ENCODE data around the gene SPACA1.

Gene SPACA1

GRCh38 chr6:88111991-88112390 is 64.3 kb downstream of the SPACA1 start (continued):
- TF ChIP-seq ZNF26 (tag by site-specific recombination; IDR thresholded peaks at IDR 0.05) (no peak), ZBTB44 (tag by site-specific recombination; IDR thresholded peaks at IDR 0.05) (no peak), ZNF561 (tag by site-specific recombination; IDR thresholded peaks at IDR 0.05; ENCODE audit: borderline replicate concordance) (no peak), SCRT1 (tag by site-specific recombination; IDR thresholded peaks at IDR 0.05; ENCODE audit: borderline replicate concordance) (no peak), ZBTB21 (tag by site-specific recombination; IDR thresholded peaks at IDR 0.05) (no peak), PRDM6 (tag by site-specific recombination; IDR thresholded peaks at IDR 0.05) (no peak), ZNF621 (tag by site-specific recombination; IDR thresholded peaks at IDR 0.05) (no peak), ZNF510 (tag by site-specific recombination; IDR thresholded peaks at IDR 0.05; ENCODE audit: insufficient replicate concordance) (no peak)

GRCh38 chr6:88114838-88115237 is 67.2 kb downstream of the SPACA1 start:
- H3K9me3 ChIP-seq (ENCODE audit: control insufficient read depth, insufficient read depth, low read depth, low read length), result no peaks in the 10 kb centered on the region
- ChIA-PET POLR2A (no interaction called here), CTCF (no interaction called here)
- H3K4me3 ChIP-seq (ENCODE audit: low read depth, low read length), result no peak overlapping the region
- no peak for TF ChIP-seq ZNF157 (tag by site-specific recombination; IDR thresholded peaks at IDR 0.05)
- no peak for TF ChIP-seq ZNF513 (tag by site-specific recombination; IDR thresholded peaks at IDR 0.05)
- TF ChIP-seq ZNF174 (tag by site-specific recombination; IDR thresholded peaks at IDR 0.05), result no peak
- TF ChIP-seq EGR2 (tag by site-specific recombination; IDR thresholded peaks at IDR 0.05; ENCODE audit: low read depth), result no peak
- TF ChIP-seq ZNF140 (tag by site-specific recombination; IDR thresholded peaks at IDR 0.05), result no peak
- H3K36me3 ChIP-seq (ENCODE audit: control insufficient read depth in 2 of 2, insufficient read depth in 1 of 2, low read length in 2 of 2), result no peaks in the 10 kb centered on the region
- H3K4me1 ChIP-seq (ENCODE audit: control insufficient read depth, insufficient read depth, low read length), result no peaks in the 10 kb centered on the region
- H3K27ac ChIP-seq (ENCODE audit: extremely low read depth, low read depth, low read length), result no peak overlapping the region

GRCh38 chr6:88115307-88115706 is 67.7 kb downstream of the SPACA1 start:
- no peaks in the 10 kb centered on the region for H3K36me3 ChIP-seq (ENCODE audit: control insufficient read depth in 2 of 2, insufficient read depth in 1 of 2, low read length in 2 of 2)
- CTCF ChIA-PET, result no interaction called here
- no peaks in the 10 kb centered on the region for H3K4me1 ChIP-seq (ENCODE audit: control insufficient read depth, insufficient read depth, low read length)
- H3K9me3 ChIP-seq (ENCODE audit: control insufficient read depth, insufficient read depth, low read depth, low read length), result no peaks in the 10 kb centered on the region
- POLR2A ChIA-PET, result no interaction called here
- no peak overlapping the region for H3K4me3 ChIP-seq (ENCODE audit: low read depth, low read length)
- H3K27ac ChIP-seq (ENCODE audit: extremely low read depth, low read depth, low read length), result no peak overlapping the region
- TF ChIP-seq SP3 (tag by site-specific recombination; IDR thresholded peaks at IDR 0.05) (no peak), PRDM2 (tag by site-specific recombination; IDR thresholded peaks at IDR 0.05; ENCODE audit: borderline replicate concordance) (no peak), ZNF677 (tag by site-specific recombination; IDR thresholded peaks at IDR 0.05) (no peak), PBX3 (CRISPR knock-in tag; IDR thresholded peaks at IDR 0.05) (no peak), OVOL3 (tag by site-specific recombination; IDR thresholded peaks at IDR 0.05) (no peak), ZNF155 (tag by site-specific recombination; IDR thresholded peaks at IDR 0.05) (no peak)

Measured in HEK293 (cell line).